ENCODE data around the gene RASGEF1C. TPM values are rescaled to one million over a fixed set of nuclear protein-coding genes. Genes with fewer than 3 reads are reported as not detected.

The RASGEF1C gene
- total and polyA plus RNA-seq, 5 experiments from 2014 or later, result not detected

DNA sequence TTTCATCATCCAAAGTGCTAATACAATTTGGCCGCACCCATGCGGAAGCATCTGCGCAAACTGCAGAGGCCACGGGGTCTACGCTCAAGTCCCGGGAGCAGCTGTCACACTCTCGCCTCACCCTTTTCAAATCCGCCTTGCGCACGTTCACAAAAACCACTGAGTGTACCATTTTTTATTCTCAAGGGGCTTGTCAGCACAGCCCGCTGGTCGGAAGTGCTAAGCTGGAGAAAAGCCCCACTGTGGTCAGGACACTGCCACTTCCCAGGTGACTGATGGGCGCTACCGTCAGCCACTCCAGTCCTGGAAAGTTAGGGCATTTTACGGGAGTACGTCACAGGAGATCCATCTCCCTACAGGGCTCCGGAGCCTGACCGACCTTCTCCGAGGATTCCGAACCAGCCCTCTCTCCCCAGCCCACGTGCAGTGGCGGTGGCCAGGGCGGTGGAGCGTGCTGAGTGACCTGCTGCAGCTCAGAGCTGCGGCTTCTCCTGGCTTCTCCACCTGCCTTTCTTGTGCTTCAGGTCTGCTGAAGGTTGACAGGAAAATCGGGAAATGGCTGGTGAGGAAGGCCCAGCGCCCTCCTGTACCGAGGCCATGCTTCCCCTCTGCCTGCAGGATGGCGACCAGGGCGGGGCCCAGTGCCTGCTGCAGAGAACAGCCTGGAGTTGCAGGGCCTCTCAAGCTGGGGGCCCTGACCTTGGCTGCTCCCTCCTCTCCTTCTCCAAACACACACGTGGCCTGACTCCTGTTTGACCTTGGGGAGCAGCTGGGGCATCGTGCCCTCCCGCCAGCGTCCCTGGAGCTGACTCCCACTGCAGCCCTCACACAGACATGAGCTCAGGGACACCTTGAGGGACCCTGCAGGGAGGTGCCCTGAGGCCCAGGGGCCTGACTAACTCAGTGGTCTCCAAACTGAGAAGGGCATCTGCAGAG lies 14.3 kb downstream of the RASGEF1C start:
- POLR2A ChIA-PET, result no interaction called here
- no peak overlapping the region for H3K4me3 Mint-ChIP-seq
- no peak for ATAC-seq
- no peak for DNase-seq
- no peaks in the 10 kb centered on the region for H3K36me3 Mint-ChIP-seq
- peaks cover 0 to 2% (median 0%) of the 10 kb centered on the region in 9 donors for H3K9me3 Mint-ChIP-seq
- H3K27ac Mint-ChIP-seq, result no peak overlapping the region
- peaks cover 1 to 18% (median 14%) of the 10 kb centered on the region in 5 donors for H3K27me3 Mint-ChIP-seq
- no peaks in the 10 kb centered on the region for H3K4me1 Mint-ChIP-seq

DNA sequence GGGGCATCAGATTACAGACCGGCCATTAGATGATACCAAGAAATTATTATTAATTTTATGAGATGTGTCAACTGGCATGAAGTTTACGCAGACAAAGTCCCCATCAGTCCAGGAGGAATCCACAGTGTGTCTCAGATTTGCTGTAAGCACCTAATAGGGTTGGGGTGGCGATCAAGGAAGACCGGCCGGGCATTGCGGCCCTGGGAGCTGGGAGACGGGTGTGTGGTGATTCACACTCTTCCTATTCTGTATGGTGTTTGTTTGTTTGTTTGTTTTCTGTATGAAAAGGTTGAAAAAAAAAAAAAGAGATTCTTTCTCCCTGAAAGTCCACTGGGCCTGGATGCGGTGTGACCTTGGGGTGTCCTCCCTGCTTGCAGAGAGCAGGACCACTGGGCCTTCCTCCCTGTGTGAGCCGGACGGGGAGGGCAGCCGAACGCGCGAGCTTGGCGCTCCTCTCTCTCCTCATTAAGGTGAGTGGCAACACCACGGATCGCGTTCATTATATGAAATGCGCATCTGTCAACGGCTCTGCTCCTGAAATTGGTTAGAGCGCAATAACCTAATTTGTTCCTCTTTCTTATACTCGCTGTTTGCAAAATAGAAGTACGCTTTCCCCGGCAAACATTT lies 15.1 kb downstream of the RASGEF1C start:
- H3K36me3 Mint-ChIP-seq, result no peaks in the 10 kb centered on the region
- H3K27ac Mint-ChIP-seq, result peak overlapping the region in 1 of 10 donors; percentile 43
- no peaks in the 10 kb centered on the region for H3K4me1 Mint-ChIP-seq
- no peak for ATAC-seq
- no peak overlapping the region for H3K4me3 Mint-ChIP-seq
- POLR2A ChIA-PET, result no interaction called here
- peaks cover 0 to 3% (median 0%) of the 10 kb centered on the region in 9 donors for H3K9me3 Mint-ChIP-seq
- DNase-seq, result no peak
- H3K27me3 Mint-ChIP-seq, result peaks cover 0 to 21% (median 9%) of the 10 kb centered on the region in 5 donors

DNA sequence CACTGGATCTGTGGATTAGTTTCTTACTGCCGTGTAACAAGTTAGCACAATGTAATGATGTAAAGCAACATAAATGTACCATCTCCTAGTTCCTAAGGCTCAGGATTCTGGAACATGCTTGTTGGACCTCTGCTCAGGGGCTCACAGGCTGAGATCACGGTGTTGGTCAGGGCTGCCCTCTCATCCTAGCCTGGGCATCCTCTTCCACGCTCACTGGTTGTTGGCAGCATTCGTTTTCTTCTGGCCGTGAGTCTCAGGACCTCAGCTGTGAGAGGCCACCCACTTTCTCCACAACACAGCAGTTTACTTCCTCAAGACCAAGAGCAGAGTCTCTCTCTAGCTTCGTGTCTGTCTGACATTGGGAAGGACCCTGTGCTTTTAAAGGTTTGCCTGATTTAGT lies 17.3 kb downstream of the RASGEF1C start:
- no peak for ATAC-seq
- H3K27ac Mint-ChIP-seq, result no peak overlapping the region

GRCh38 chr5:180187767-180188166 lies 21.2 kb downstream of the RASGEF1C start:
- no peak for DNase-seq
- H3K36me3 Mint-ChIP-seq, result peaks cover 0 to 10% (median 0%) of the 10 kb centered on the region in 3 donors
- no peak overlapping the region for H3K4me3 Mint-ChIP-seq
- ATAC-seq, result no peak
- POLR2A ChIA-PET, result no interaction called here
- H3K27me3 Mint-ChIP-seq, result peaks cover 0 to 25% (median 2%) of the 10 kb centered on the region in 5 donors
- no peak overlapping the region for H3K27ac Mint-ChIP-seq
- H3K9me3 Mint-ChIP-seq, result peaks cover 0 to 16% (median 6%) of the 10 kb centered on the region in 9 donors
- no peaks in the 10 kb centered on the region for H3K4me1 Mint-ChIP-seq

More for the DNA sequence above, 17.3 kb downstream of the RASGEF1C start:
- Mint-ChIP-seq H3K4me1 (no peaks in the 10 kb centered on the region), H3K36me3 (no peaks in the 10 kb centered on the region), H3K4me3 (no peak overlapping the region), H3K27me3 (peaks cover 2 to 19% (median 4%) of the 10 kb centered on the region in 5 donors), H3K9me3 (peaks cover 0 to 6% (median 0%) of the 10 kb centered on the region in 9 donors)
- DNase-seq, result no peak
- POLR2A ChIA-PET, result interaction anchor here (0.8 kb wide), 1 partner anchor 18 kb away, joined by 3 read pairs; no protein-coding TSS in a partner anchor

- Mint-ChIP-seq H3K36me3 (peaks cover 0 to 8% (median 0%) of the 10 kb centered on the region in 3 donors), H3K27me3 (peaks cover 6 to 27% (median 16%) of the 10 kb centered on the region in 5 donors), H3K4me1 (peaks cover 0 to 4% (median 0%) of the 10 kb centered on the region in 4 donors), H3K4me3 (no peak overlapping the region), H3K27ac (no peak overlapping the region), H3K9me3 (peaks cover 0 to 21% (median 1%) of the 10 kb centered on the region in 9 donors)
- ATAC-seq (no peak), DNase-seq (no peak)
- POLR2A ChIA-PET, result no interaction called here
Observed at GRCh38 chr5:180180846-180181245, 28.2 kb downstream of the RASGEF1C start.

DNA sequence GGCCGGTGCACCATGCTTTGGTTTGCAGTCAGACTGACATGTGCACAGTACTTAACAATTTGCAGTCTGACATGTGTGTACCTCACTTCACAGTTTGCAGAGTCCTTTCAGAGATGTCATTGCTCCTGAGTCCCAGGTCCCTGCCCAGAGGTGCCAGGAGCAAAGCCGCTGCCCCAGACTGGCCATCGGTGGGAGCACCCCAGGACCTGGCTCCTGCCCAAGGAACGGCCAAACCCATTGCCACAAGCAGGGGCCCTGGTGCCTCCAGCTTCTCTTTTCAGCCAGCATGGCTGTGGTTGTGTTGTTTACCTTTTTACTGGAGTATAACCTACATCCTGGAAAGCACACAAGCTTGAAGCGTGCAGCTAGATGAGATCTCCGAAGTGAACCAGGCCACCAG lies 28.6 kb downstream of the RASGEF1C start:
- H3K36me3 Mint-ChIP-seq, result peaks cover 0 to 8% (median 0%) of the 10 kb centered on the region in 3 donors
- H3K4me3 Mint-ChIP-seq, result no peak overlapping the region
- ATAC-seq, result no peak
- H3K27ac Mint-ChIP-seq, result no peak overlapping the region
- peaks cover 0 to 4% (median 0%) of the 10 kb centered on the region in 4 donors for H3K4me1 Mint-ChIP-seq
- peaks cover 6 to 27% (median 16%) of the 10 kb centered on the region in 5 donors for H3K27me3 Mint-ChIP-seq
- peaks cover 0 to 21% (median 1%) of the 10 kb centered on the region in 9 donors for H3K9me3 Mint-ChIP-seq
- POLR2A ChIA-PET, result no interaction called here
- no peak for DNase-seq

DNA sequence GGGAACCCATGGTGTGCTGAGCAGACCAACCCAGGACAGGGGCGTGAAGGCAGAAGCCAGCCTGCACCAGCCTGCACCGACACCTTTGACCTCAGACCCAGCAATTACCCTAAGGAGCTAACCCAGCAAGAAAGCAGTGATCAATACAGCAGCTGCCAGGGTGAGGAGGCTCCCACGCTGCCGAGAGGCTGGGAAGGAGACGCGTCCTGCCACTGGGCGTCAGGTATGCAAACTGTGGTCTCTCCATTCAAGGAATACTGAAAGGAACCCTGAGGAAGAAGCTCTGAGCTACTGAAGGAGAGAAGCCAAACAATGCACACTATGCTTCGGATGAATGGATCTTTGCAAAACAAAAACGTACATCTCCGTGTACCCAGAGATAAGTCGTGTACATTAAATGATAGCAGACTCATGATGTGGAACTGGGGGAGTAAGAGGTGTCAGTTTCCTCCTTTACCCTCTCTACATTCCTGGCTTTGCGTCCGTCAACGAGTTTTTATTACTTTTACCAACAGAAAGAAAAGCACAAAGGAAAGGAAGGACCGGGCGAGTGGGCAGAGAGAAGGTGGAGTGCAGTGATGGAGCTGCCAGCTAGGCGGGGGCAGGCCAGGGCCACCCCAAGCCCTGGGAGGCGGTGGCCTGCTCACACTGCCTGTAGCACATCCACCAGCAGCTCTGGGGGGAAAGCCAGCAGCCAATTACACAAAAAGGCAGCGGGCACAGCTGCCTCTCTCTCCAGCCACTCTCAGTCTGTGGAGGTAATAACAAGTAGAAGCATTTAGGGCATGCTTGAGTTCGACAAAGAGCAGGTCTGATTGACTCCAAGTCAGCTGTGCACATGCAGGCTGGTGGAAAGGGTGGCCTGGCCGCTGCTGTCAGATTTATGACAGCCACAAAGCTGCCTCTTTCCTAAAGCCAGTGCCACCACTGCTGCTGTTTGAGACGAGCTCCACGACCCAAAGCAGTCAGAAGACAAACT lies 29.3 kb downstream of the RASGEF1C start:
- peak overlapping the region in 2 of 10 donors; percentile 2 to 45 for H3K27ac Mint-ChIP-seq
- H3K36me3 Mint-ChIP-seq, result peaks cover 0 to 8% (median 0%) of the 10 kb centered on the region in 3 donors
- H3K27me3 Mint-ChIP-seq, result peaks cover 6 to 27% (median 16%) of the 10 kb centered on the region in 5 donors
- ATAC-seq (no peak), DNase-seq (no peak)
- H3K9me3 Mint-ChIP-seq, result peaks cover 0 to 21% (median 1%) of the 10 kb centered on the region in 9 donors
- H3K4me3 Mint-ChIP-seq, result peak overlapping the region in 1 of 10 donors; percentile 31
- peaks cover 0 to 4% (median 0%) of the 10 kb centered on the region in 4 donors for H3K4me1 Mint-ChIP-seq
- POLR2A ChIA-PET, result no interaction called here

DNA sequence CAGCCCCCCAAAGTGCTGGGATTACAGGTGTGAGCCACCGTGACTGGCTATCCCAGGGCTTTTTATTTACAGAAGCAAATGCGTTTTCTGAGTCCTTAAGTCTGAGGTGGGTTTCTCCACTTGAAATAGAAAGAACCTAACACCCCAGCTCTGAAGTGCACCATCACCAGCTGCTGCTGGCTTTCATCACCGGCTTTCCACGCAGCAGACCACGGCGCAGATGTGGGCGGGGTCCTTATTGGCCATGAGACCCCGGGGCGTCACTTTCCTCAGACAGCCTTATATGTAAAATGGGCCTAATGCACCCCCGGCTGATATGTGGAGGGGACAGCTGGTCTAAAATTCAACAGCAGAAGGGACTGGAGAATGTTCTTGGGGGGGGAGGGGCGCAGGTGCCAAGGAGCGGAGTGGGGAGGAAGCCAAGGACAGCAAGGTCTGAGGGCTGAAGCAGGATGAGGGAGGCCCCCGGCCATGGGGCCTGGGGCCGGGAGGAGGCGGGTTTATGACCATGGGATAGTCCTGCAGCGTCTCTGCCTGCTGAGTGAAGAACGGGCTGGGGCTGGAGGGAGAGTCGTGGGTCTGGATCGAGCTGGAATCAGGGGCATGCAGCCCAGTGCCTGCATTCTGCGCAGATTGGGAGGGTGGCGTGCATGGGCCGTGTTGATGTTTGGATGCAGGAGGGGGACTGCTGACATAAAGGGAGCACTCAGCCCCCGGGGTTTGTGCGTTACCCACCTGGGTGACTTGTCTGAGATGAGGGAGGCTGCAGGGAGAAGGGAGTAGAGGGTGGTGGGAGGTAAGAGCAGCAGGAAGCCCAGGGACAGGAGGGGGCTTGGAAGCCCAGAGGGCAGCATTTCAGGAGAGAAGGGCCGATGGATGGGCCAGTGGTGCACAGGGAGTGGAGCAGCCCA lies 30.2 kb downstream of the RASGEF1C start:
- POLR2A ChIA-PET, result no interaction called here
- H3K9me3 Mint-ChIP-seq, result peaks cover 0 to 21% (median 0%) of the 10 kb centered on the region in 9 donors
- H3K36me3 Mint-ChIP-seq, result peaks cover 0 to 8% (median 0%) of the 10 kb centered on the region in 3 donors
- H3K4me1 Mint-ChIP-seq, result peaks cover 0 to 4% (median 0%) of the 10 kb centered on the region in 4 donors
- H3K27me3 Mint-ChIP-seq, result peaks cover 5 to 27% (median 16%) of the 10 kb centered on the region in 5 donors
- H3K4me3 Mint-ChIP-seq, result no peak overlapping the region
- no peak for ATAC-seq
- no peak for DNase-seq
- no peak overlapping the region for H3K27ac Mint-ChIP-seq

DNA sequence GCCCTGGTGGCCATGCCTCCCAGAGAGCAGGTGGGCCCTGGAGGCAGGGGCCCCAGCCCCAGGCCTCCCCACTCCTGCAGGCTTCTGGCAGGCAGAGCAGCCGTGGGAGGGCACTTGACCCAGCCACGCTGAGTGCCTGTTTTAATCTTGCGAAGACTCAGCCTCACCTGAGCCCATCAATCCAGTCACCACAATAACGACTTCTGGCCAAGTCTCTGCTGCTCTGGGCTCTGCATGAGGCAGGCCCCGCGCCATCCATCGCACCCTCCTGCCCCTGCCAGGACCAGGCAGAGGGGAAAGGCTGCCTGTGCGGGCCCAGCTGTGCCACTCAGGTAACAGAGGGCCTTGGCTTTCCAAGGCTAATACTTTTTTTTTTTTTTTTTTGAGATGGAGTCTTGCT lies 32.8 kb downstream of the RASGEF1C start:
- H3K36me3 Mint-ChIP-seq, result no peaks in the 10 kb centered on the region
- ATAC-seq (no peak), DNase-seq (no peak)
- POLR2A ChIA-PET, result no interaction called here
- no peak overlapping the region for H3K4me3 Mint-ChIP-seq
- H3K27ac Mint-ChIP-seq, result no peak overlapping the region
- peaks cover 0 to 4% (median 0%) of the 10 kb centered on the region in 9 donors for H3K9me3 Mint-ChIP-seq
- H3K4me1 Mint-ChIP-seq, result peaks cover 0 to 5% (median 0%) of the 10 kb centered on the region in 4 donors
- peaks cover 4 to 32% (median 17%) of the 10 kb centered on the region in 5 donors for H3K27me3 Mint-ChIP-seq

GRCh38 chr5:180175015-180175431 lies 34.0 kb downstream of the RASGEF1C start:
- Mint-ChIP-seq H3K36me3 (no peaks in the 10 kb centered on the region), H3K27me3 (peaks cover 4 to 31% (median 17%) of the 10 kb centered on the region in 5 donors), H3K27ac (no peak overlapping the region), H3K9me3 (no peaks in the 10 kb centered on the region), H3K4me1 (peaks cover 0 to 5% (median 0%) of the 10 kb centered on the region in 4 donors), H3K4me3 (no peak overlapping the region)
- POLR2A ChIA-PET, result no interaction called here
- ATAC-seq (no peak), DNase-seq (no peak)

DNA sequence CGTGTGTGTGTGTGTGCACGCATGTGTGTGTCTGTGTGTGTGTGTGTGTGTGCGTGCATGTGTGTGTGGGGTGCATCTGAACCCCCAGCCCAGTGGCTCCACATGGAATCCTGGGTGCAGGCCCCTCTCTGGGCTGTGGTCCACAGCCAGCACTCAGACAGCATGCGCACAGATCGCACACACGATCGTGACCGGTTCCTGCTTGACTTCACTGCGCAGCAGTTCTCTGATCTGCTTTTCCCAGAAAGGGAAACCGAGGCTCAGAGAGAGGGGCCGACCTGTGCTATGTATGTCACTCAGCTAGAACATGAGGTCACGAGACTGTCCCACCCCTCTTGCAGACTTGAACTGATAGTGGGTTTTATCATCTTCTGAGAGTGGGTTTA lies 34.4 kb downstream of the RASGEF1C start:
- H3K9me3 Mint-ChIP-seq, result no peaks in the 10 kb centered on the region
- H3K4me3 Mint-ChIP-seq, result no peak overlapping the region
- peaks cover 2 to 32% (median 15%) of the 10 kb centered on the region in 5 donors for H3K27me3 Mint-ChIP-seq
- H3K36me3 Mint-ChIP-seq, result no peaks in the 10 kb centered on the region
- ATAC-seq, result no peak
- no peak overlapping the region for H3K27ac Mint-ChIP-seq
- POLR2A ChIA-PET, result no interaction called here
- DNase-seq, result no peak
- peaks cover 0 to 3% (median 0%) of the 10 kb centered on the region in 4 donors for H3K4me1 Mint-ChIP-seq

Data from naive thymus-derived CD8-positive, alpha-beta T cell (primary cell).